HG02870 (cell line): ENCODE results near the gene KCNH2.

Source experiments
- ATAC-seq: cut with Tn5 transposase; IDR thresholded peaks from one replicate; pipeline ENCODE4 v1.9.1; 2021; ENCODE audit warnings: mild to moderate bottlenecking, moderate library complexity; ENCODE audit not compliant: unreplicated experiment

KCNH2 gene

GRCh38 chr7:150937848-150938561, 40.1 kb downstream of the KCNH2 start:
- no peak for ATAC-seq

- no peak for ATAC-seq
Measured at GRCh38 chr7:150936018-150936417, 42.1 kb downstream of the KCNH2 start.

GRCh38 chr7:150935149-150935548, 43.0 kb downstream of the KCNH2 start:
- ATAC-seq: no peak

- ATAC-seq: no peak
Measured at GRCh38 chr7:150934045-150934766, 43.9 kb downstream of the KCNH2 start.

GRCh38 chr7:150931199-150931869, 46.8 kb downstream of the KCNH2 start:
- no peak for ATAC-seq

- ATAC-seq: no peak
Measured at GRCh38 chr7:150928541-150928940, 49.6 kb downstream of the KCNH2 start.

- no peak for ATAC-seq
Measured at GRCh38 chr7:150927956-150928344, 50.2 kb downstream of the KCNH2 start.

- no peak for ATAC-seq
Measured at GRCh38 chr7:150927157-150927955, 50.8 kb downstream of the KCNH2 start.

- no peak for ATAC-seq
Measured at GRCh38 chr7:150926066-150926465, 52.1 kb downstream of the KCNH2 start.

- no peak for ATAC-seq
Measured at GRCh38 chr7:150924369-150924781, 53.7 kb downstream of the KCNH2 start.

- ATAC-seq: no peak
Measured at GRCh38 chr7:150923802-150924201, 54.3 kb downstream of the KCNH2 start.

GRCh38 chr7:150923196-150923595, 54.9 kb downstream of the KCNH2 start:
- no peak for ATAC-seq

- no peak for ATAC-seq
Measured at GRCh38 chr7:150919160-150919559, 59.0 kb downstream of the KCNH2 start.

GRCh38 chr7:150918378-150918777, 59.7 kb downstream of the KCNH2 start:
- ATAC-seq: no peak

- no peak for ATAC-seq
Measured at GRCh38 chr7:150917969-150918368, 60.2 kb downstream of the KCNH2 start.

GRCh38 chr7:150916670-150917069, 61.5 kb downstream of the KCNH2 start:
- no peak for ATAC-seq

GRCh38 chr7:150914966-150915365, 63.2 kb downstream of the KCNH2 start:
- no peak for ATAC-seq

GRCh38 chr7:150914196-150914595, 63.9 kb downstream of the KCNH2 start:
- ATAC-seq: no peak

- no peak for ATAC-seq
Measured at GRCh38 chr7:150912427-150912826, 65.7 kb downstream of the KCNH2 start.

GRCh38 chr7:150911590-150912267, 66.4 kb downstream of the KCNH2 start:
- ATAC-seq: no peak
